Left ventricle myocardium superior (tissue), 1 donor: Measurements from ENCODE around the gene RASA3. TPM values are rescaled to one million over a fixed set of nuclear protein-coding genes. Genes with fewer than 3 reads are reported as not detected.
"Not testable (repeated sequence)": the region's sequence is repeated elsewhere in the genome, so short reads cannot be mapped to it uniquely, and the experiment has no call there.

Experiments used
- ATAC-seq: fragments of 200-7000 bp; cut with Tn5 transposase; one replicate; pipeline ENCODE4 v1.9.1; 2020; ENCODE audit warnings: mild to moderate bottlenecking, moderate library complexity
- DNase-seq: peaks from one replicate; pipeline ENCODE4 v3.0.0-alpha.2; 2020
- intact Hi-C: fragments of 100-400 bp; cut with micrococcal nuclease; formaldehyde crosslinking; loops from one replicate; pipeline ENCODE4 v1.11.0; 2022
- total RNA-seq: library from RNA; stranded (reverse); fragmentation: NEBNext Ultra II Directional; extraction: Animal tissue kit (Norgen Biotek cat#: 25700); gene quantifications from one replicate; pipeline ENCODE4 v1.2.1, GENCODE V29; 2021
- donor health status: DM: no; HTN: yes; CAD: no; lungs with severe emphysema.

RASA3 gene
- total RNA-seq, 1 donor from 2014 or later, result 12.3 TPM

- intact Hi-C loops, result no loop called here
- ATAC-seq (no peak), DNase-seq (no peak)
These were observed 2.1 kb downstream of the RASA3 start for GRCh38 chr13:114130131-114130836.

GRCh38 chr13:114129649-114130062 lies 2.8 kb downstream of the RASA3 start:
- intact Hi-C loops, result no loop called here
- ATAC-seq (no peak), DNase-seq (no peak)

GRCh38 chr13:114128624-114129522 lies 3.5 kb downstream of the RASA3 start:
- DNase-seq (peak; percentile 83), ATAC-seq (peak; percentile 45)
- intact Hi-C loops, result no loop called here

- DNase-seq, result no peak
- intact Hi-C loops, result no loop called here
- no peak for ATAC-seq
These were observed 4.1 kb downstream of the RASA3 start for GRCh38 chr13:114128348-114128623.

- intact Hi-C loops, result no loop called here
- peak; percentile 44 for ATAC-seq
- no peak for DNase-seq
These were observed 4.7 kb downstream of the RASA3 start for GRCh38 chr13:114127473-114128347.

- DNase-seq (no peak), ATAC-seq (no peak)
- intact Hi-C loops, result no loop called here
These were observed 5.5 kb downstream of the RASA3 start for GRCh38 chr13:114126789-114127472.

GRCh38 chr13:114126086-114126485 lies 6.3 kb downstream of the RASA3 start:
- DNase-seq, ATAC-seq, intact Hi-C loops: not testable (repeated sequence)

DNA sequence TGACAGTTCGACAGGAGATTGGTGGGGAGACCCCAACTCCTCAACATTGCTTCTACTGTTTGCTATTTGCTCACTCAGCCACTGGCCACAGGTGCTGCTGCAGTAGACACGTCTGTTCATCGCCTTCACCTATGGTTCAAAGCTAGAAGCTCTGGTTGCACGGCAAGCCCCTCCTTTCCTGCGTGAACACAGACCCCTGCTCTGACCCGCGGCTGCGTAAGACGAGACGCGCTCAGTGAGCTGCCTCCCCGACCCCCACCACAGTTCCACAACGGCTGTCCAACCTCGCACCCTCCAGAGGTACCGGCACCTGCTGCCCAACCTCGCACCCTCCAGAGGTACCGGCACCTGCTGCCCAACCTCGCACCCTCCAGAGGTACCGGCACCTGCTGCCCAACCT lies 6.8 kb downstream of the RASA3 start:
- intact Hi-C loops, result no loop called here
- DNase-seq, result no peak
- no peak for ATAC-seq

DNA sequence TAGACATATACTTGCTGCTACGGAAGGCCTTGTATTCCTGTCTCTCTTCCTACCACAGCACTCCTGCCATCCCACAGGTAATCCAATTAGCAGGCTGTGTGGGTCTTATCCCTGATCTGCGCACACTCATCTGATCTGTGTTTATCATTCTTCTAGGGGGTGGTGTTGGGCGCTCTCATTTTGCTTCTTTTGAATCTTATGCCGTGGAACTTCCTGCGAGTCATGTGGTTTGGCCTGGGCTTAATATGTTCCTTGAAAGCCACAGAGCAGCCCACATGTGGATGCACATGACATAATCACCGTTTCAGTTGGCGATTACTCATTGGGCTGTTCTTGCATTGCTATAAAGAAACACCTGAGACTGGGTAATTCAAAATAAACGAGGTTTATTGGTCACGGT lies 7.5 kb downstream of the RASA3 start:
- intact Hi-C loops, result no loop called here
- ATAC-seq, result no peak
- DNase-seq, result no peak

DNA sequence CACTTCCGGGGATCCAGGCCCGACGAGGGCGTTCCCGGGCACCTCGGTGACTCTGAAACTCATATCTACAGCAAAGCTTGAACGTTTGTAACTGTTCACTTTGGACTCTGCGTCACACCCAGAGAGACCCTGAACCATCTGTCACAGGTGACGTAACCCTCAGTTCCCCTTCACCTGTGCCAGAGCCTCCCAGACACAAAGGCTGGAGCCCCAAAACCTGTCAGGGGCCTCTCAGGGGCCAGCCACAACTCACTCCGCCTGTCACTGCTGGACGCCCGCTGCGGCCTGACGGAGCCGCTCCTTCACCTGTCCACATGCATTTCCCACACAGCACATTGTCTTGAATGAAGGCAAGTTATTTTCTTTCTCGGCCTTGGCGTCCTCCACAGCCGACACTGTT lies 8.0 kb downstream of the RASA3 start:
- no peak for DNase-seq
- no peak for ATAC-seq
- intact Hi-C loops, result no loop called here

- intact Hi-C loops, result no loop called here
- ATAC-seq (no peak), DNase-seq (no peak)
These were observed 8.5 kb downstream of the RASA3 start for GRCh38 chr13:114123876-114124275.

GRCh38 chr13:114123448-114123847 lies 9.0 kb downstream of the RASA3 start:
- no peak for ATAC-seq
- DNase-seq, result no peak
- intact Hi-C loops, result no loop called here

GRCh38 chr13:114122591-114123211 lies 9.7 kb downstream of the RASA3 start:
- intact Hi-C loops, result no loop called here
- ATAC-seq (no peak), DNase-seq (peak; percentile 28)

DNA sequence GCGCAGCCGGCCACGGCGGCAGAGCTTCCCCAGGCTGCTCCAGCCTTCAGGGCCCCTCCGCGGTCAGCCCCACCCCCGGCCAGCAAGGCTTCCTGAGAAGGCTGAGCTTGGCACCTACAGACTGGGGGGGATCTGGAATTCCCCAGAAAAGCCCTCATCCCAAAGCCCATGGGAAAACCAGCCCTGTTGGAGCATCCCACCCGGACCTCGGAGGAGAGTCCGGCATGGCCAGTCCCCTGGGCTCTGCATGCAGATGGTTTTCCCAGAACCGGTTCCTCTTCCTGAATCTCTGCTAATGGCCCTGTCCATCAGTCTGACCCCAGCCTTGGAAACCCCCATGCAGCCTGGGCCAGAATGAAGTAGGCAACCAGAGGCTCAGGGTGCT lies 10.3 kb downstream of the RASA3 start:
- intact Hi-C loops, result no loop called here
- ATAC-seq (peak; percentile 42), DNase-seq (peak; percentile 41)

DNA sequence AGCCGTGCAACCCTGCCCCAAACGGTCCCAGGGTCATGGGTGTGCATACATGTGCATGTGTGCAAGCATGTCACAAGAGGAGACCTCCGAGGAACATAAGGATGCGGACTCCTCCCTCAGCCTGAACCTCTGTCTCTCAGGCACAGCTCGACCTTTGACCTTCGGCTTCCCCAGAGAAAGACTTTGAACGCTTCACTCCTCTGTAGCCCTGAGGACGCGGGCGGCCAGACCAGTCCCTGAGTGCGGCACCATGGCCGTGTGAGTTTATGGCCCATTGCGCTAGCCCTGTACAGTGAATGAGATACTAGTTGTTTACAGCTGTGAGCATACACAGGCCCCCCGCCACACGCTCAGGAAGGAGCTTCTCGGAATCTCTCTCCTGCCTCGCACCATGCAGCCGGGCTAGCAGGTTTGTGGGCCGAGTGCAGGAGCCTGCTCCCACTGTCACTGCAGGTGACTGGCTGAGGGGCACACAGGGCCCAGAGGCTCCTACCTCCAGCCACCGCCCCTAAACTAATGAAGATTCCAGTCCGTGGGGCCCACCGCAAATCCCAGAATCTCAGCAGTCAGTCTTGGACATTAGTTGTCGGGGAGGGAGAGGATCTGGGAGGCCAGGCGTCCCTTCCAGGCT lies 10.8 kb downstream of the RASA3 start:
- no peak for ATAC-seq
- intact Hi-C loops, result no loop called here

GRCh38 chr13:114121031-114121430 lies 11.4 kb downstream of the RASA3 start:
- intact Hi-C loops, result no loop called here
- DNase-seq (peak; percentile 6), ATAC-seq (no peak)

More for the DNA sequence above, 10.8 kb downstream of the RASA3 start:
- DNase-seq, result peak; percentile 29

DNA sequence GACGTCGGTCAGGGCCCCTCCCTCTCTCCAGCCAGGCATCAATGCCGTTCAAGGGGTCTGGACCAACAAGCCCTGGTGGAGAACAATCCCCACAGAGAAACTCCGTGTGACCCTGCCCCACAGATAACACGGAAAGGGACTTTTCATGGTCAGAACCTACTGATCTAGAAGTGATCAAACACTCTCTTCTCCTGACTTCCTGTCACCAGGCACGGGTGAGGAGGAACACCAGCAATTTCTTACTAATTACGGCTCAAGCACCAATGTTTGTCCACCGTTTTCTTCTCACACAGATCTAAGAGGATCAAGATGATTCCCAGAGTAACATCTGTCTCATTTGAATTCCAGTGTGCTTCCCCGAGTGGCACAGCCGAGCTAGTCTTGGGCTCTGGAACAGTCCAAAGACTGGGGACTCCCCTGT lies 11.8 kb downstream of the RASA3 start:
- intact Hi-C loops, result no loop called here
- DNase-seq (peak; percentile 11), ATAC-seq (no peak)

DNA sequence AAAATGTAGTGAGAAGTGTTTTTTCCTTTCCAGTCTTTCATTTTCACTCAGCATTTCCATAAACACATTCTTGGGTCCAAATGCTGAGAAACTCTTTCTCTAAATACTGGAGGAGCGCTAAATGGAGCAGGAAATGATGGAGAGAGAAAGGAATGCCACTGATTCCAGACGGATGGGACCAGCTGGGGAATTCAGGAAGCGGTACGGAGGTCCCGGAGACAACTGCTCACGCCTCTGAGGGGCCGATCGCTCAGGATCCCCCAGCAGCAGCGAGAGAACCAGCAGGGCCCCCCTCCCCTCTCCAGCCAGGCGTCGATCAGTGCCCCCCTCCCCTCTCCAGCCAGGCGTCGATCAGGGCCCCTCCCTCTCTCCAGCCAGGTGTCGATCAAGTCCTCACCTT lies 13.2 kb downstream of the RASA3 start:
- ATAC-seq, result peak; percentile 71
- peak; percentile 43 for DNase-seq
- intact Hi-C loops, result no loop called here
